Lung (tissue), 12 donors: ENCODE measurements around the gene NSD1. TPM values are rescaled to one million over a fixed set of nuclear protein-coding genes. Genes with fewer than 3 reads are reported as not detected.
"Not testable (repeated sequence)": the region's sequence is repeated elsewhere in the genome, so short reads cannot be mapped to it uniquely, and the experiment has no call there.

Experiments used
- ATAC-seq: fragments of 200-7000 bp; cut with Tn5 transposase; one replicate; pipeline ENCODE4 v1.9.1; 2020; ENCODE audit warnings: moderate number of reproducible peaks; ENCODE audit not compliant: insufficient read depth, low FRiP score
- DNase-seq, 3 donors: peaks; one replicate each; pipeline ENCODE4 v3.0.0-alpha.2; 2013 to 2017
- H3K27ac ChIP-seq, 2 donors: one replicate each; pipeline ENCODE4 v1.5.1; 2013; ENCODE audit warnings: mild to moderate bottlenecking in 2 of 2, moderate library complexity in 2 of 2, control low read depth in 1 of 2, inconsistent platforms in 1 of 2, low read depth in 1 of 2, low read length in 1 of 2
- H3K27me3 ChIP-seq, 3 donors: one replicate each; pipeline ENCODE4 v1.5.1; 2013; ENCODE audit warnings: low read length in 2 of 3; ENCODE audit not compliant: control insufficient read depth in 3 of 3, insufficient read depth in 3 of 3
- H3K36me3 ChIP-seq, 4 donors: one replicate each; pipeline ENCODE4 v1.5.1; 2013; ENCODE audit warnings: low read length in 4 of 4, mild to moderate bottlenecking in 1 of 4, moderate library complexity in 1 of 4; ENCODE audit not compliant: control insufficient read depth in 4 of 4, insufficient read depth in 4 of 4
- H3K4me1 ChIP-seq, 5 donors: one replicate each; pipeline ENCODE4 v1.5.1; 2013; ENCODE audit warnings: low read length in 5 of 5, mild to moderate bottlenecking in 2 of 5, moderate library complexity in 1 of 5; ENCODE audit not compliant: control insufficient read depth in 5 of 5, insufficient read depth in 5 of 5
- H3K4me3 ChIP-seq: one replicate; pipeline ENCODE4 v1.5.1; 2013; ENCODE audit warnings: mild to moderate bottlenecking, control low read depth, moderate library complexity
- H3K9ac ChIP-seq, 2 donors: one replicate each; pipeline ENCODE4 v1.5.1; 2013; ENCODE audit warnings: low read length in 2 of 2, control low read depth in 1 of 2; ENCODE audit not compliant: insufficient read depth in 1 of 2
- H3K9me3 ChIP-seq, 4 donors: one replicate each; pipeline ENCODE4 v1.5.1; 2013; ENCODE audit warnings: low read length in 3 of 4, mild to moderate bottlenecking in 1 of 4, moderate library complexity in 1 of 4; ENCODE audit not compliant: control insufficient read depth in 4 of 4, insufficient read depth in 3 of 4
- CTCF ChIP-seq: IDR thresholded peaks from 2 replicates; pipeline ENCODE4 v1.5.1; 2012; ENCODE audit warnings: mild to moderate bottlenecking; ENCODE audit errors: control extremely low read depth, extremely low read depth
- WGBS, 2 donors: extraction: QIAGEN DNeasy Blood & Tissue Kit; methylation state at CpG; one replicate each; pipeline ENCODE4 v1.1.7; 2013; 5-methylcytosine and 5-hydroxymethylcytosine counted together
- polyA plus RNA-seq, 2 donors: library from polyadenylated mRNA; stranded (reverse); fragments of 200-250 nt; gene quantifications; one replicate each; pipeline ENCODE4 v1.2.1, GENCODE V29; 2013
- total RNA-seq, 2 donors: library from RNA; depleted of rRNA in 1 of 2; stranded (reverse); fragments of >200 nt in 1 of 2; gene quantifications; one replicate each; pipeline ENCODE4 v1.2.1, GENCODE V29; 2014 to 2021
- donor health status: control.
- donor health status: control.
- donor health status: Bipolar disorder and iron deficiency.
- donor health status: healthy.
- donor health status: DM: yes; HTN: yes; CAD: no.

The NSD1 gene
- total and polyA plus RNA-seq, 4 donors: 8.0 to 81.7 (median 43.2) TPM

- peaks cover 12 to 53% (median 26%) of the 10 kb centered on the region in 4 donors for H3K36me3 ChIP-seq
- 44 to 66% methylated on average over 11 of the region's 11 CpGs for WGBS, 2 donors
- H3K9me3 ChIP-seq: no peaks in the 10 kb centered on the region
- no peak overlapping the region for H3K4me3 ChIP-seq
- no peaks in the 10 kb centered on the region for H3K27me3 ChIP-seq
- TF ChIP-seq CTCF: no peak
- H3K27ac ChIP-seq: peak overlapping the region in 1 of 2 donors; percentile 34
- ATAC-seq (no peak), DNase-seq (no peak)
- H3K4me1 ChIP-seq: no peaks in the 10 kb centered on the region
- H3K9ac ChIP-seq: no peak overlapping the region
Measured at GRCh38 chr5:177339107-177339638, 205.6 kb downstream of the NSD1 start.

- not testable (repeated sequence) for H3K27me3 ChIP-seq, ATAC-seq, H3K9ac ChIP-seq, H3K9me3 ChIP-seq, H3K4me3 ChIP-seq, DNase-seq, H3K27ac ChIP-seq, H3K4me1 ChIP-seq
- peaks cover 7 to 21% (median 15%) of the 10 kb centered on the region in 4 donors for H3K36me3 ChIP-seq
- WGBS, 2 donors: 96% methylated on average over 14 of the region's 14 CpGs
Measured at GRCh38 chr5:177343000-177343399, 209.4 kb downstream of the NSD1 start.

GRCh38 chr5:177343777-177344176 lies 210.2 kb downstream of the NSD1 start:
- DNase-seq: no peak
- H3K27ac ChIP-seq: no peak overlapping the region
- 96 to 98% methylated on average over 6 of the region's 6 CpGs for WGBS, 2 donors
- no peak for ATAC-seq
- peaks cover 7 to 21% (median 11%) of the 10 kb centered on the region in 4 donors for H3K36me3 ChIP-seq
- no peaks in the 10 kb centered on the region for H3K4me1 ChIP-seq
- H3K9me3 ChIP-seq: no peaks in the 10 kb centered on the region
- no peak for TF ChIP-seq CTCF
- H3K27me3 ChIP-seq: no peaks in the 10 kb centered on the region
- no peak overlapping the region for H3K9ac ChIP-seq
- H3K4me3 ChIP-seq: no peak overlapping the region

GRCh38 chr5:177344891-177345290 lies 211.3 kb downstream of the NSD1 start:
- Histone ChIP-seq H3K9ac (no peak overlapping the region), H3K4me1 (peaks cover 1 to 4% (median 3%) of the 10 kb centered on the region in 5 donors), H3K4me3 (no peak overlapping the region), H3K9me3 (no peaks in the 10 kb centered on the region), H3K27me3 (no peaks in the 10 kb centered on the region), H3K27ac (no peak overlapping the region), H3K36me3 (peaks cover 6 to 23% (median 10%) of the 10 kb centered on the region in 4 donors)
- no peak for TF ChIP-seq CTCF
- no peak for DNase-seq
- WGBS, 2 donors: 96 to 97% methylated on average over 6 of the region's 6 CpGs
- no peak for ATAC-seq
